ENCODE data around the gene RGCC. TPM values are rescaled to one million over a fixed set of nuclear protein-coding genes. Genes with fewer than 3 reads are reported as not detected.

RGCC gene
- total RNA-seq, 1 experiment from 2014 or later = 2.6 TPM

GRCh38 chr13:41506312-41506711 is 49.0 kb downstream of the RGCC start:
- POLR2A ChIA-PET (ENCODE audit: unreplicated experiment) = no interaction called here
- H3K9me2 ChIP-seq (replicated peaks; ENCODE audit: low read length) = no peaks in the 10 kb centered on the region
- intact Hi-C loops (cut with micrococcal nuclease) = no loop called here

GRCh38 chr13:41509971-41510370 is 52.6 kb downstream of the RGCC start:
- no TSS peak for BruUV-seq (replicated peaks)
- Histone ChIP-seq H3K4me3 (ENCODE audit: low read length) (no peak overlapping the region), H4K20me1 (ENCODE audit: low read length) (no peaks in the 10 kb centered on the region), H3K4me2 (ENCODE audit: low read length) (no peak overlapping the region), H3K9ac (ENCODE audit: low read length) (no peak overlapping the region), H3F3A (ENCODE audit: low read length, unreplicated experiment) (no peaks in the 10 kb centered on the region), H2AFZ (ENCODE audit: low read length) (no peak overlapping the region), H3K27me3 (ENCODE audit: low read length) (no peaks in the 10 kb centered on the region), H3K9me2 (replicated peaks; ENCODE audit: low read length) (no peaks in the 10 kb centered on the region), H3K4me1 (ENCODE audit: insufficient read depth, low read length) (no peaks in the 10 kb centered on the region), H3K36me3 (ENCODE audit: low read depth, low read length) (no peaks in the 10 kb centered on the region), H3K9me3 (ENCODE audit: low read length) (no peaks in the 10 kb centered on the region), H3K79me2 (ENCODE audit: low read length) (no peaks in the 10 kb centered on the region), H3K27ac (ENCODE audit: low read length) (no peak overlapping the region)
- ATAC-seq (no peak), DNase-seq (no peak)
- intact Hi-C loops (cut with micrococcal nuclease) = no loop called here
- ChIA-PET CTCF (no interaction called here), POLR2A (ENCODE audit: unreplicated experiment) (no interaction called here)
- TF ChIP-seq EZH2phosphoT487 (IDR thresholded peaks at IDR 0.05; ENCODE audit: borderline replicate concordance, low read length) = no peak
- TF ChIP-seq CTCF (conservative IDR thresholded peaks at IDR 0.05; ENCODE audit: low read depth, low read length) = no peak
- no peak for TF ChIP-seq EZH2 (IDR thresholded peaks at IDR 0.05; ENCODE audit: low read length, unreplicated experiment)

More at GRCh38 chr13:41506312-41506711, 49.0 kb downstream of the RGCC start:
- H2AFZ ChIP-seq (ENCODE audit: low read length) = no peak overlapping the region
- H3K4me2 ChIP-seq (ENCODE audit: low read length) = no peak overlapping the region
- H3K36me3 ChIP-seq (ENCODE audit: low read depth, low read length) = no peaks in the 10 kb centered on the region
- no TSS peak for BruUV-seq (replicated peaks)
- no peak overlapping the region for H3K9ac ChIP-seq (ENCODE audit: low read length)
- no peak overlapping the region for H3K27ac ChIP-seq (ENCODE audit: low read length)
- no peaks in the 10 kb centered on the region for H3K4me1 ChIP-seq (ENCODE audit: insufficient read depth, low read length)
- H3K79me2 ChIP-seq (ENCODE audit: low read length) = no peaks in the 10 kb centered on the region
- DNase-seq (no peak), ATAC-seq (no peak)
- H3F3A ChIP-seq (ENCODE audit: low read length, unreplicated experiment) = no peaks in the 10 kb centered on the region
- H4K20me1 ChIP-seq (ENCODE audit: low read length) = no peaks in the 10 kb centered on the region
- H3K27me3 ChIP-seq (ENCODE audit: low read length) = no peaks in the 10 kb centered on the region
- CTCF ChIA-PET = interaction anchor here (0.6 kb wide), 1 partner anchor 147 kb away, joined by 5 read pairs; no protein-coding TSS in a partner anchor
- H3K4me3 ChIP-seq (ENCODE audit: low read length) = no peak overlapping the region
- H3K9me3 ChIP-seq (ENCODE audit: low read length) = no peaks in the 10 kb centered on the region
- TF ChIP-seq EZH2phosphoT487 (IDR thresholded peaks at IDR 0.05; ENCODE audit: borderline replicate concordance, low read length) = no peak
- TF ChIP-seq CTCF (conservative IDR thresholded peaks at IDR 0.05; ENCODE audit: low read depth, low read length) = no peak
- no peak for TF ChIP-seq EZH2 (IDR thresholded peaks at IDR 0.05; ENCODE audit: low read length, unreplicated experiment)

GRCh38 chr13:41511827-41512226 is 54.5 kb downstream of the RGCC start:
- H3K9me2 ChIP-seq (replicated peaks; ENCODE audit: low read length) = no peaks in the 10 kb centered on the region
- no peak for ATAC-seq
- no peak overlapping the region for H3K4me2 ChIP-seq (ENCODE audit: low read length)
- H3K79me2 ChIP-seq (ENCODE audit: low read length) = no peaks in the 10 kb centered on the region
- intact Hi-C loops (cut with micrococcal nuclease) = no loop called here
- H3K27ac ChIP-seq (ENCODE audit: low read length) = no peak overlapping the region
- H3K9me3 ChIP-seq (ENCODE audit: low read length) = no peaks in the 10 kb centered on the region
- BruUV-seq (replicated peaks) = no TSS peak
- TF ChIP-seq EZH2 (IDR thresholded peaks at IDR 0.05; ENCODE audit: low read length, unreplicated experiment) = no peak
- no peak for TF ChIP-seq CTCF (conservative IDR thresholded peaks at IDR 0.05; ENCODE audit: low read depth, low read length)
- TF ChIP-seq EZH2phosphoT487 (IDR thresholded peaks at IDR 0.05; ENCODE audit: borderline replicate concordance, low read length) = no peak
- no peak overlapping the region for H3K9ac ChIP-seq (ENCODE audit: low read length)
- no peaks in the 10 kb centered on the region for H4K20me1 ChIP-seq (ENCODE audit: low read length)
- ChIA-PET POLR2A (ENCODE audit: unreplicated experiment) (no interaction called here), CTCF (no interaction called here)
- H3K36me3 ChIP-seq (ENCODE audit: low read depth, low read length) = no peaks in the 10 kb centered on the region
- no peak for DNase-seq
- H3F3A ChIP-seq (ENCODE audit: low read length, unreplicated experiment) = no peaks in the 10 kb centered on the region
- H3K4me1 ChIP-seq (ENCODE audit: insufficient read depth, low read length) = no peaks in the 10 kb centered on the region
- no peak overlapping the region for H2AFZ ChIP-seq (ENCODE audit: low read length)
- H3K4me3 ChIP-seq (ENCODE audit: low read length) = no peak overlapping the region
- no peaks in the 10 kb centered on the region for H3K27me3 ChIP-seq (ENCODE audit: low read length)

All from PC-3 (cell line).